Tibial artery (tissue), 4 donors: ENCODE results near the gene DRGX.

Source experiments
- DNase-seq, 2 donors: peaks; one replicate each; pipeline ENCODE4 v3.0.0-alpha.2; 2019
- H3K27ac ChIP-seq, 2 donors: fragments of 200-600 bp; sonication (generic) in 1 of 2; 1 replicate in 1 of 2; 2 replicates in 1 of 2; pipeline ENCODE4 v1.5.1; 2018 to 2019; ENCODE audit warnings: mild to moderate bottlenecking in 1 of 2
- H3K27me3 ChIP-seq, 2 donors: fragments of 200-600 bp; sonication (generic) in 1 of 2; one replicate each; pipeline versions ENCODE4 v1.5.1 to v1.6.0; 2016 to 2019
- H3K36me3 ChIP-seq, 3 donors: fragments of 200-600 bp; sonication (generic) in 2 of 3; one replicate each; pipeline ENCODE4 v1.5.1; 2016 to 2019; ENCODE audit warnings: mild to moderate bottlenecking in 2 of 3
- H3K4me1 ChIP-seq, 4 donors: fragments of 200-600 bp; sonication (generic) in 2 of 4; 1 replicate in 3 of 4; 2 replicates in 1 of 4; pipeline ENCODE4 v1.5.1; 2016 to 2019
- H3K4me3 ChIP-seq, 2 donors: fragments of 200-600 bp; sonication (generic) in 1 of 2; 1 replicate in 1 of 2; 2 replicates in 1 of 2; pipeline ENCODE4 v1.5.1; 2018 to 2019; ENCODE audit warnings: mild to moderate bottlenecking in 2 of 2
- H3K9me3 ChIP-seq, 3 donors: fragments of 200-600 bp; sonication (generic) in 1 of 3; one replicate each; pipeline ENCODE4 v1.5.1; 2016 to 2019
- intact Hi-C: fragments of 100-400 bp; cut with DNase I; formaldehyde crosslinking; loops from one replicate; pipeline ENCODE4 v1.15.0; 2023; ENCODE audit warnings: low total_unique reads
- TF ChIP-seq, protein P1 (sequence below), 2 experiments: fragments of 200-600 bp in 1 of 2; fragments of 450-650 bp in 1 of 2; IDR thresholded peaks; one replicate each; pipeline ENCODE4 v1.5.1; 2017 to 2019; ENCODE audit warnings: antibody characterized with exemption in 2 of 2, mild to moderate bottlenecking in 1 of 2, moderate library complexity in 1 of 2

DRGX gene

DNA sequence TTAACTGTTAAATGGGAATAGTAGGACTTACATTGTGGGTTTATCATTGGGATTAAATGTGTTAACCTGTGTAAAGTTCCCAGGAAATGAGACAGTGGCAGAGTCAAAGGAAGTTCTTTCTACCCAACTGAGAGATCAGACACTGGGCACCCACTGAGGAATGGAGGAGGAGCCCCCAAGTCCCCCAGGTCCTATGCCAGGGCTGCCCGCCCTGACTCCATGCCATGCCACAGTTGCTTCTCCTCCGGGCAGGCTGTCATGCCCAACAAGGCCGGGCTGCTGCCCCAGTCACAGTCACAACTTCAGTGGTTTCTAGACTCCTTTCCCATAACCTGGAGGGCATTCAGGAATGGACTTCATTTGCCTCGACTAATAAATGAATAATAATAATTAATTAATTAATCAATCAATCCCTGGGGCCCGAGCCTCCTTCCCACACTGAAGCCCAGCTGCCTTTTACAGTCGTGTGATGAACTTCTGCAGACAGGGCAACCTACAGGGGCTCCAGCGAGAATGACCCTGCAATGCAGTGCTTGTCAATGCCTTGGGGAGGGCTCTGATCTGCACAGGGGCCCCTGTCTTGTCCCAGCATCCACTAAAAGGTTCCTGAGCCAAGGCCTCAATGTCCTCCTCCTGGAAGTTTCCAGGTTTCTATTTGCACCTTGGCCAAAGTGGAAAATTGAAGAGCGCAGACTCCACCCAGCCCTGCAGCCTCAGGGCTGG, 32.4 kb downstream of the DRGX start:
- Histone ChIP-seq H3K9me3 (no peaks in the 10 kb centered on the region), H3K4me3 (no peak overlapping the region), H3K27me3 (peaks cover 0 to 17% of the 10 kb centered on the region in 2 donors), H3K4me1 (peaks cover 0 to 11% (median 8%) of the 10 kb centered on the region in 4 donors), H3K36me3 (no peaks in the 10 kb centered on the region), H3K27ac (no peak overlapping the region)
- intact Hi-C loops: no loop called here
- DNase-seq: peak in 1 of 2 donors; percentile 44
- TF ChIP-seq, protein P1, sequence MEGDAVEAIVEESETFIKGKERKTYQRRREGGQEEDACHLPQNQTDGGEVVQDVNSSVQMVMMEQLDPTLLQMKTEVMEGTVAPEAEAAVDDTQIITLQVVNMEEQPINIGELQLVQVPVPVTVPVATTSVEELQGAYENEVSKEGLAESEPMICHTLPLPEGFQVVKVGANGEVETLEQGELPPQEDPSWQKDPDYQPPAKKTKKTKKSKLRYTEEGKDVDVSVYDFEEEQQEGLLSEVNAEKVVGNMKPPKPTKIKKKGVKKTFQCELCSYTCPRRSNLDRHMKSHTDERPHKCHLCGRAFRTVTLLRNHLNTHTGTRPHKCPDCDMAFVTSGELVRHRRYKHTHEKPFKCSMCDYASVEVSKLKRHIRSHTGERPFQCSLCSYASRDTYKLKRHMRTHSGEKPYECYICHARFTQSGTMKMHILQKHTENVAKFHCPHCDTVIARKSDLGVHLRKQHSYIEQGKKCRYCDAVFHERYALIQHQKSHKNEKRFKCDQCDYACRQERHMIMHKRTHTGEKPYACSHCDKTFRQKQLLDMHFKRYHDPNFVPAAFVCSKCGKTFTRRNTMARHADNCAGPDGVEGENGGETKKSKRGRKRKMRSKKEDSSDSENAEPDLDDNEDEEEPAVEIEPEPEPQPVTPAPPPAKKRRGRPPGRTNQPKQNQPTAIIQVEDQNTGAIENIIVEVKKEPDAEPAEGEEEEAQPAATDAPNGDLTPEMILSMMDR (IDR thresholded peaks at IDR 0.05): no peak

DNA sequence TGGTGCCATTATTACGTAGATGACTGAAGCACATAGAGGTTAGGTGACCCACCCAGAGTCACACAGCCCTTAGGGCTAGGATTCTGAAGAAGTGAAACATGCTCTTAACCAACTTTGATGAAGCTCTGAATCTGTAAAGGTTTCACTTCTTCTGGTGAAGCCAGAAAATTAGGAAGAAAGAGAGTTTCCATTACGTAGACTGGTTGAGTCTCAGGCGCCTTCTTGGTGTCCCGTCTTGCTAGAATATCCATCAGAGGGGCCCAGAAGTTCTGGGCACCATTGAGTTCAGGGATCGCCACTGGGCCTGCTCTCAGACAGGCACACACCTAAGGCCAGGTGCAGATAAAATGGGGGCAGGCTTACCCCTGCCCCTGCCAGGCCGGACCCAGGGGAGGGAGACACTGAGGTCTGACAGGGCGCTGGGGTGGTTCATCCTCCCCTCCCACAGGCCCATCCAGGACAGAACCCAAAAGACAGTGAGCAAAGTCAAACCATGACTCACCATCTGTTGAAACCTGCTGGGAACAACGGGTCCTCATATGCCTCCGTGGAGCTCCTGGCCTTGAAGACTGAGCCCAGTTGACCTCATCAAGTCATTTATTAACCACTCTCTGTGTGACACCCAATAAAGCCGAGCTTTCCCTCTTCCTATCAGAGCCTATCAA, 33.2 kb downstream of the DRGX start:
- H3K27me3 ChIP-seq: peaks cover 0 to 16% of the 10 kb centered on the region in 2 donors
- peaks cover 0 to 11% (median 8%) of the 10 kb centered on the region in 4 donors for H3K4me1 ChIP-seq
- no peak overlapping the region for H3K4me3 ChIP-seq
- no peak overlapping the region for H3K27ac ChIP-seq
- H3K36me3 ChIP-seq: no peaks in the 10 kb centered on the region
- DNase-seq: peak in 1 of 2 donors; percentile 48
- TF ChIP-seq, protein P1 (IDR thresholded peaks at IDR 0.05): no peak
- intact Hi-C loops: no loop called here
- no peaks in the 10 kb centered on the region for H3K9me3 ChIP-seq

DNA sequence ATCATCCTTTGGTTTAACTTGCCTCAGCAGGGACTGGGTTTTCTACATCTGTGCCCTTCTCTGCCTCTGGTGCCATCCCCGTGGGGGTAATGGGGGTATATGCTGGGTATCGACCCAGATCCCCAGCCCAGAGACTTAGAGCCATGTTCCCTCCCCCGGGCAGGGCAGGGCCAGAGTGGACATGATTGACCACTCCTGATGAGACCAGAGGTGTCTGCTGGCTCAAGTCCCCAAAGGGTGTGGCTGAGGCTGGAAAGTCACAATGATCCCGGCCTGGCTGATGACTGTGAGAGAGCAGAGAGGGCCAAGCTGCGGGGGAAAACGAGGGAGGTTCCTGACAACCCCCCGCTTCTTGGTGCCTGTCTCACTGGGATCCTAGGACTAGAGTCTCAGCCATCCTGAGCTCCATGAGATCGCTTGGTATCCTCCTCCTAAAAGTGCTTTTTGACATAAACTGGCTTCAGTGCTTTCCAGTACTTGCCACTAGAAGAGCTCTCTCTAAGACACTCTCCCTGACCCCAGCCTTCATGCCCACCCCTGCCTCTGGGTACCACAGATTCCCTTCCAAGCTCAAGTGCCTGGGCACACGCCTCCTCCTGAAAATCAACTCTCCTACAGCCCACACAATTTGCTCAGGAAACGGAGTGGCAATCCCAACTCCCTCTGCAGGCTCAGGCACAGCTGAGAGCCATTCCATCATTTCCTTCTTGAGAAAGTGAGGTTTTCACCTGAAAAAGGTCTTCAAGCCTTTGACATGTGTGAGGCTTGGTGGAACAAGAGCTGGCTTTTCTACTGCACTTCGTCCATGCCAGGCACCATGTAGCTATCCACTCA, 33.9 kb downstream of the DRGX start:
- TF ChIP-seq, protein P1 (IDR thresholded peaks at IDR 0.05): no peak
- Histone ChIP-seq H3K4me3 (no peak overlapping the region), H3K27ac (no peak overlapping the region), H3K36me3 (no peaks in the 10 kb centered on the region), H3K4me1 (peaks cover 0 to 11% (median 8%) of the 10 kb centered on the region in 4 donors), H3K27me3 (peaks cover 0 to 13% of the 10 kb centered on the region in 2 donors), H3K9me3 (no peaks in the 10 kb centered on the region)
- no peak for DNase-seq
- intact Hi-C loops: no loop called here

DNA sequence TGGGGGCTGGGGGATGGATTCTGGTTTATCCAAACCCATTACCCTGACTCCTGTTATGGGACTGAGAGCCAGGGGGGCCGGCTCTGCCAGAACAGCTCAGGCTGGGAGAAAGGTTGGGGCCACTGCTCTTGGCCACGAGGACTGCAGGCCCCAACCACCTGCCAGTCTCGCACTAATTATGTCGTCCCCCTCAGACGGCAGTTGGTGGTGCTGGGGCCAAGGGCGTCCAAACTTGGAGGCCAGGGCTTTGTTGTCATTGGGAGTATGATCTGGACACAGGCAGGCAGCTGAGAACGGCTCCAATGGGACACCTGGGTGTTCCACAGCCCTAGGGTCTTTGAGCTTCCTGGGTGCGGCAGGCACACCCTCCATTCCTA, 34.7 kb downstream of the DRGX start:
- Histone ChIP-seq H3K36me3 (no peaks in the 10 kb centered on the region), H3K9me3 (no peaks in the 10 kb centered on the region), H3K4me1 (peaks cover 0 to 11% (median 8%) of the 10 kb centered on the region in 4 donors), H3K27ac (no peak overlapping the region), H3K27me3 (peaks cover 0 to 10% of the 10 kb centered on the region in 2 donors), H3K4me3 (no peak overlapping the region)
- TF ChIP-seq, protein P1 (IDR thresholded peaks at IDR 0.05): no peak
- no peak for DNase-seq
- intact Hi-C loops: no loop called here

DNA sequence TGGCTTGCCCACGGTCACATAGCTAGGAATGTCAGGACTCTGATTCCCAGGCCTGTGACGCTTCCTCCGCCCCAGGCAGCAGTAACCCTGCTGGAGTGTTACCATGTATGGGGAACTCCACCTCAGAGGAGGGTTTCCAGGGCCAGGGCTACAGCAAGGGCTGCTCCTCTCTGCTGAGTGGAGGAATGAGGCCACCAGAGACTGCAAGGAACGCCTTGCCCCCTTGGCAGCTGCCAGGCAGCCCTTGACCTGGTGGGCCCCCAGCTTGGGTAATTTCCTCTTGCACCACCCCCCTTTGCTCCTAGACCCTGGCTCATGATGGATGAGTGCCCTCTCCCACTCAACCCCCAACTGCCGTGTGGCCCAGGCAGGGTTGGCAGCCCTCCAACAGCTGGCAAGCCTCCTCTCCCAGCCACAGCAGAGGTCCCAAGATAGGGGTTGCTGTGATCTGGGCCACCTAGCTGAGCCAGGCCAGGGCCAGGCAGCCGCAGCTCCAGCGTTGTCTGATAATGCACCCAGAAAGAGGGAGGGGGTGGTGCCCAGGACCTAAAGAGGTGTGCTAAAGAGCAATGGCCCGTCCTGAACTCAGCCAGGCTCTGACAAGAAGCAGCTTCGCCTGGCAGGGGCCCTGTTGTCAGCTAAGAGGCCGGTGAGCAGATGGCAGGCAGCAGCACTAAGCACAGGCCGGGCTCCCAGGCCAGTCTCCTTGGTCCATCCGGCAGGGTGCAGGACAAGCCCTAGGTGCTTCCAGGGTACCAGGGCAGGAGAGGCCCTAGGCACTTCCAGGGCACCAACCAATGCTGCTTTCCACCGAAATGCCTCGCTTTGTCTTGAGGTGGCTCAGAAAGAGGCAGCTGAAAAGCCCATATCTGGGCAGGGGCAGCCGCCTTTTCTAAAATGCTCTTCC, 35.4 kb downstream of the DRGX start:
- Histone ChIP-seq H3K27me3 (peaks cover 0 to 4% of the 10 kb centered on the region in 2 donors), H3K27ac (peak overlapping the region; percentile 32 to 35), H3K4me3 (no peak overlapping the region), H3K9me3 (no peaks in the 10 kb centered on the region), H3K4me1 (peaks cover 0 to 11% (median 8%) of the 10 kb centered on the region in 4 donors), H3K36me3 (no peaks in the 10 kb centered on the region)
- no peak for DNase-seq
- intact Hi-C loops: no loop called here
- TF ChIP-seq, protein P1 (IDR thresholded peaks at IDR 0.05): no peak
